Measurements from ENCODE around the gene SEC23IP.

The SEC23IP gene

GRCh38 chr10:119957451-119957850 lies 64.9 kb downstream of the SEC23IP start:
- no peaks in the 10 kb centered on the region for H3K27me3 ChIP-seq (ENCODE audit: control insufficient read depth, insufficient read depth, low read length)
- no peak overlapping the region for H3K4me3 ChIP-seq (ENCODE audit: low read length)
- no peaks in the 10 kb centered on the region for H3K9me3 ChIP-seq (ENCODE audit: control insufficient read depth, low read depth, low read length)
- no peak overlapping the region for H3K9ac ChIP-seq (ENCODE audit: low read length)
- no peak overlapping the region for H3K27ac ChIP-seq (ENCODE audit: low read length)
- no peaks in the 10 kb centered on the region for H3K36me3 ChIP-seq (ENCODE audit: control insufficient read depth, low read depth, low read length)
- no peaks in the 10 kb centered on the region for H3K4me1 ChIP-seq (ENCODE audit: control insufficient read depth, low read depth, low read length)

- no peaks in the 10 kb centered on the region for H3K36me3 ChIP-seq (ENCODE audit: control insufficient read depth, low read depth, low read length)
- H3K27ac ChIP-seq (ENCODE audit: low read length), result no peak overlapping the region
- no peak overlapping the region for H3K9ac ChIP-seq (ENCODE audit: low read length)
- H3K9me3 ChIP-seq (ENCODE audit: control insufficient read depth, low read depth, low read length), result no peaks in the 10 kb centered on the region
- no peak overlapping the region for H3K4me3 ChIP-seq (ENCODE audit: low read length)
- no peaks in the 10 kb centered on the region for H3K4me1 ChIP-seq (ENCODE audit: control insufficient read depth, low read depth, low read length)
- H3K27me3 ChIP-seq (ENCODE audit: control insufficient read depth, insufficient read depth, low read length), result no peaks in the 10 kb centered on the region
These were observed 70.3 kb downstream of the SEC23IP start for GRCh38 chr10:119962837-119963236.

DNA sequence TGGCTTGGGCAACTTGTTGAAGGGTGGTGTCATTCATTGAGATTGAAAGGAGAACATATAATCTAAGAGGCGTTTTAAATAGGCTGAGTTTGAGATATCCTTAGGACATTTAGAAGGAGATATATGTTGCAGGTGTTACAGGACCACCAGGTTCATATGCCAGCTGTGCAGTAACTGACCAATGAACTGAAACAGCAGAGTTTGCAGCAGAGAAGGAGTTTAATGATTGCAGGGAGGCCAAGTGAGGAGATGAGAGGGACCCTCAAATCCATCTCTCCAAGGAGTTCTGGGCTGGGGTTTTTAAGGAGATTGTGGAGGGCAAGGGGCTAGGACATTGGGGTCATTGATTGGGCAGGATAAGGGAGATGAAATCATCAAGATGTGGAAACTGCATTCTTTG lies 74.5 kb downstream of the SEC23IP start:
- H3K36me3 ChIP-seq (ENCODE audit: control insufficient read depth, low read depth, low read length), result no peaks in the 10 kb centered on the region
- no peaks in the 10 kb centered on the region for H3K27me3 ChIP-seq (ENCODE audit: control insufficient read depth, insufficient read depth, low read length)
- no peaks in the 10 kb centered on the region for H3K4me1 ChIP-seq (ENCODE audit: control insufficient read depth, low read depth, low read length)
- H3K9ac ChIP-seq (ENCODE audit: low read length), result no peak overlapping the region
- H3K27ac ChIP-seq (ENCODE audit: low read length), result no peak overlapping the region
- no peaks in the 10 kb centered on the region for H3K9me3 ChIP-seq (ENCODE audit: control insufficient read depth, low read depth, low read length)
- H3K4me3 ChIP-seq (ENCODE audit: low read length), result no peak overlapping the region

DNA sequence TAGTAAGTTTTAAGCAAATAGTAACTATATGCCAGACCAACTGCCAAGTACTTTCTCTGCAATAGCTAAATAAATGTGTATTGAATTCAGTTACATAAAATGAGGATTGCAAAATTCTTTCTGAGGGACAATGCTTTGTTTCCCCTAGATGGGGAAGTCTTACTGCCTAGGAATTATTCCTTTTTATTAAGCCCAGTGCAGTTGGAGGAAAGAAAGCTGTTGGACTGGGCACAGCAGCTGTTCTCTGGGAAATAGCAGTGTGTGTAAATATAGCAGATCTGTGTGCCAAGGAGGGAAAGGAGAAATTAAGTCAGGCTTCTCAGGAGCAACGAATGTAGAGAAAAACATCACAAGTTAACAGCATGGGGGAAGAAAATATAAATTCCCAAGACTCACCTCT lies 77.1 kb downstream of the SEC23IP start:
- Histone ChIP-seq H3K27me3 (ENCODE audit: control insufficient read depth, insufficient read depth, low read length) (no peaks in the 10 kb centered on the region), H3K27ac (ENCODE audit: low read length) (no peak overlapping the region), H3K9ac (ENCODE audit: low read length) (no peak overlapping the region), H3K4me1 (ENCODE audit: control insufficient read depth, low read depth, low read length) (no peaks in the 10 kb centered on the region), H3K4me3 (ENCODE audit: low read length) (no peak overlapping the region), H3K9me3 (ENCODE audit: control insufficient read depth, low read depth, low read length) (no peaks in the 10 kb centered on the region), H3K36me3 (ENCODE audit: control insufficient read depth, low read depth, low read length) (no peaks in the 10 kb centered on the region)

GRCh38 chr10:119970107-119970506 lies 77.6 kb downstream of the SEC23IP start:
- no peaks in the 10 kb centered on the region for H3K9me3 ChIP-seq (ENCODE audit: control insufficient read depth, low read depth, low read length)
- no peak overlapping the region for H3K4me3 ChIP-seq (ENCODE audit: low read length)
- H3K9ac ChIP-seq (ENCODE audit: low read length), result no peak overlapping the region
- H3K27me3 ChIP-seq (ENCODE audit: control insufficient read depth, insufficient read depth, low read length), result no peaks in the 10 kb centered on the region
- H3K4me1 ChIP-seq (ENCODE audit: control insufficient read depth, low read depth, low read length), result no peaks in the 10 kb centered on the region
- no peak overlapping the region for H3K27ac ChIP-seq (ENCODE audit: low read length)
- no peaks in the 10 kb centered on the region for H3K36me3 ChIP-seq (ENCODE audit: control insufficient read depth, low read depth, low read length)

DNA sequence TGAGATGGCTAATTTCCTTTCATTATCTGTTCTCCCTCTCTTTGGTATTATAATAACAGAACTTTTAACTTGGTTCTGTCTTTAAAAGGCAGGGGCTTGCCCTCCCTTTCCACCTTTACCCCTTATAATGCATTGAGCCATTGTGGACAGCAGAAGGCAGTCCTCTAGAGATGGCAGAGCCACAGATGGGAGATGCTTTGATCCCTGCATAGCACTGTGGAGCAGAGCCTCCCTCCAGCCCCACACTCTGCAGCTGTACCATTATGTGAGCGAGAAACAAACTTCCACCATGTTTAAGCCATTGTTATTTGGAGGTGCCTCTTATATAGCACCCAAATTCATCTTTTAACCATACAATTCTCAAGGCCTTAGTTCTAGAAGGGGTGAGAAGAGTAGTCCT lies 78.4 kb downstream of the SEC23IP start:
- Histone ChIP-seq H3K9me3 (ENCODE audit: control insufficient read depth, low read depth, low read length) (no peaks in the 10 kb centered on the region), H3K27me3 (ENCODE audit: control insufficient read depth, insufficient read depth, low read length) (no peaks in the 10 kb centered on the region), H3K9ac (ENCODE audit: low read length) (no peak overlapping the region), H3K4me1 (ENCODE audit: control insufficient read depth, low read depth, low read length) (no peaks in the 10 kb centered on the region), H3K4me3 (ENCODE audit: low read length) (no peak overlapping the region), H3K27ac (ENCODE audit: low read length) (no peak overlapping the region), H3K36me3 (ENCODE audit: control insufficient read depth, low read depth, low read length) (no peaks in the 10 kb centered on the region)

DNA sequence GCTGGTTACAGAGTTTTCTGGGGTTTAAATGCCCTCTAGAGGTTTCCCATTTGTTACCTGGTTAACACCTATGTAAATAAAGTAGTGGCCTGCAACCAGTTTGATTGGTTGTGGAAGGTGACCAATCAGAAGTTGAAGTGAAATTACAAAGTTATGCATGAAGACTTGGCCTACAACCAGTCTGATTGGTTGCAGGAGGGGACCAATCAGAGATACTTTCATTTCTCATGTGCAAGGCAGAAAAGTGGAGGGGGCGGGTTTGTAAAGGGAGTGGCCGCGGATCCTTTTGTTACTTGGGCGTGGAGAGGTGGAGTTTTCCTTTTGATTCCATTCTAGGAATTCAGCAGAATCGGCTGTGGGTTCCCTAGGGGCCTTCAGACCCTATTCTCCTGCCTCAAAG lies 80.8 kb downstream of the SEC23IP start:
- H3K9ac ChIP-seq (ENCODE audit: low read length), result no peak overlapping the region
- no peaks in the 10 kb centered on the region for H3K9me3 ChIP-seq (ENCODE audit: control insufficient read depth, low read depth, low read length)
- H3K27me3 ChIP-seq (ENCODE audit: control insufficient read depth, insufficient read depth, low read length), result no peaks in the 10 kb centered on the region
- H3K27ac ChIP-seq (ENCODE audit: low read length), result no peak overlapping the region
- H3K4me3 ChIP-seq (ENCODE audit: low read length), result no peak overlapping the region
- no peaks in the 10 kb centered on the region for H3K36me3 ChIP-seq (ENCODE audit: control insufficient read depth, low read depth, low read length)
- H3K4me1 ChIP-seq (ENCODE audit: control insufficient read depth, low read depth, low read length), result no peaks in the 10 kb centered on the region

GRCh38 chr10:119976421-119976820 lies 83.9 kb downstream of the SEC23IP start:
- Histone ChIP-seq H3K9ac (ENCODE audit: low read length) (no peak overlapping the region), H3K27me3 (ENCODE audit: control insufficient read depth, insufficient read depth, low read length) (no peaks in the 10 kb centered on the region), H3K4me3 (ENCODE audit: low read length) (no peak overlapping the region), H3K36me3 (ENCODE audit: control insufficient read depth, low read depth, low read length) (no peaks in the 10 kb centered on the region), H3K4me1 (ENCODE audit: control insufficient read depth, low read depth, low read length) (no peaks in the 10 kb centered on the region), H3K27ac (ENCODE audit: low read length) (no peak overlapping the region), H3K9me3 (ENCODE audit: control insufficient read depth, low read depth, low read length) (no peaks in the 10 kb centered on the region)

GRCh38 chr10:119980956-119981750 lies 88.6 kb downstream of the SEC23IP start:
- Histone ChIP-seq H3K9me3 (ENCODE audit: control insufficient read depth, low read depth, low read length) (no peaks in the 10 kb centered on the region), H3K4me3 (ENCODE audit: low read length) (no peak overlapping the region), H3K4me1 (ENCODE audit: control insufficient read depth, low read depth, low read length) (peaks cover 5% of the 10 kb centered on the region), H3K27me3 (ENCODE audit: control insufficient read depth, insufficient read depth, low read length) (no peaks in the 10 kb centered on the region), H3K36me3 (ENCODE audit: control insufficient read depth, low read depth, low read length) (no peaks in the 10 kb centered on the region), H3K27ac (ENCODE audit: low read length) (no peak overlapping the region), H3K9ac (ENCODE audit: low read length) (no peak overlapping the region)

- H3K36me3 ChIP-seq (ENCODE audit: control insufficient read depth, low read depth, low read length), result no peaks in the 10 kb centered on the region
- no peaks in the 10 kb centered on the region for H3K9me3 ChIP-seq (ENCODE audit: control insufficient read depth, low read depth, low read length)
- H3K27me3 ChIP-seq (ENCODE audit: control insufficient read depth, insufficient read depth, low read length), result no peaks in the 10 kb centered on the region
- peaks cover 5% of the 10 kb centered on the region for H3K4me1 ChIP-seq (ENCODE audit: control insufficient read depth, low read depth, low read length)
- H3K27ac ChIP-seq (ENCODE audit: low read length), result no peak overlapping the region
- H3K4me3 ChIP-seq (ENCODE audit: low read length), result no peak overlapping the region
- no peak overlapping the region for H3K9ac ChIP-seq (ENCODE audit: low read length)
These were observed 89.3 kb downstream of the SEC23IP start for GRCh38 chr10:119981826-119982225.

- no peak overlapping the region for H3K4me3 ChIP-seq (ENCODE audit: low read length)
- no peaks in the 10 kb centered on the region for H3K4me1 ChIP-seq (ENCODE audit: control insufficient read depth, low read depth, low read length)
- H3K9ac ChIP-seq (ENCODE audit: low read length), result no peak overlapping the region
- H3K27ac ChIP-seq (ENCODE audit: low read length), result no peak overlapping the region
- no peaks in the 10 kb centered on the region for H3K27me3 ChIP-seq (ENCODE audit: control insufficient read depth, insufficient read depth, low read length)
- H3K36me3 ChIP-seq (ENCODE audit: control insufficient read depth, low read depth, low read length), result no peaks in the 10 kb centered on the region
- no peaks in the 10 kb centered on the region for H3K9me3 ChIP-seq (ENCODE audit: control insufficient read depth, low read depth, low read length)
These were observed 95.8 kb downstream of the SEC23IP start for GRCh38 chr10:119988333-119988732.

- Histone ChIP-seq H3K36me3 (ENCODE audit: control insufficient read depth, low read depth, low read length) (no peaks in the 10 kb centered on the region), H3K9me3 (ENCODE audit: control insufficient read depth, low read depth, low read length) (no peaks in the 10 kb centered on the region), H3K27ac (ENCODE audit: low read length) (no peak overlapping the region)
These were observed 97.4 kb downstream of the SEC23IP start for GRCh38 chr10:119989966-119990365.

More at GRCh38 chr10:119989966-119990365, 97.4 kb downstream of the SEC23IP start:
- Histone ChIP-seq H3K4me1 (ENCODE audit: control insufficient read depth, low read depth, low read length) (no peaks in the 10 kb centered on the region), H3K27me3 (ENCODE audit: control insufficient read depth, insufficient read depth, low read length) (no peaks in the 10 kb centered on the region), H3K9ac (ENCODE audit: low read length) (no peak overlapping the region), H3K4me3 (ENCODE audit: low read length) (no peak overlapping the region)

Data from iPS-18a (cell line).